ENCODE measurements around the gene MYO9A. TPM values are rescaled to one million over a fixed set of nuclear protein-coding genes. Genes with fewer than 3 reads are reported as not detected.

The MYO9A gene
- total RNA-seq, 1 experiment from 2014 or later = 19.6 TPM

DNA sequence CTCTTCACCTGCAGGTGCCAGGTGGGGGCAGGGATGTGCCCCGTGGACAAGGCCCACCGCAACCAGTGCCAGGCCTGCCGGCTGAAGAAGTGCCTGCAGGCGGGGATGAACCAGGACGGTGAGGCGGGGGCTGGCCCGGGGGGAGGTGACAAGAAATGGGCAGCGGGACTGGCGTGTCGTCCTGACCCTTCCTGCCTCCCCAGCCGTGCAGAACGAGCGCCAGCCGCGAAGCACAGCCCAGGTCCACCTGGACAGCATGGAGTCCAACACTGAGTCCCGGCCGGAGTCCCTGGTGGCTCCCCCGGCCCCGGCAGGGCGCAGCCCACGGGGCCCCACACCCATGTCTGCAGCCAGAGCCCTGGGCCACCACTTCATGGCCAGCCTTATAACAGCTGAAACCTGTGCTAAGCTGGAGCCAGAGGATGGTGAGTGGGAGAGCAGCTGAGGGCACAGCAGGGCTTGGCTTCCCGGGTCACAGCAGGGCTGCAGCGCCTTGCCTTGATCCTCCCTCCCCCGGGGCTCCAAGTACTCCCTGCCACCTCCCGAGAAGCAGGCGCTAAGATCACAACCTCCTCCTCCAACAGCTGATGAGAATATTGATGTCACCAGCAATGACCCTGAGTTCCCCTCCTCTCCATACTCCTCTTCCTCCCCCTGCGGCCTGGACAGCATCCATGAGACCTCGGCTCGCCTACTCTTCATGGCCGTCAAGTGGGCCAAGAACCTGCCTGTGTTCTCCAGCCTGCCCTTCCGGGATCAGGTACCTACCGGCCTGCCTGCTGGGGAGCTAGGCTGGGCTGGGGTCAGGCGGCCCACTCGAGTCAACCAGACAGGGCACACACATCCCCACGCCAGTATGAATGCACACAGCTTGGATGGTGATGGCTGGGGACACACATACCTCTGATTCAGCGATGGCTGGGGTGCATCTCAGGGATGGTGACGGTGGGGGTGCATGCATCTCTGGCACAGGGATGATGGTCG, 305.9 kb downstream of the MYO9A start:
- DNase-seq (ENCODE audit: extremely low read depth, low read depth) = no peak

DNA sequence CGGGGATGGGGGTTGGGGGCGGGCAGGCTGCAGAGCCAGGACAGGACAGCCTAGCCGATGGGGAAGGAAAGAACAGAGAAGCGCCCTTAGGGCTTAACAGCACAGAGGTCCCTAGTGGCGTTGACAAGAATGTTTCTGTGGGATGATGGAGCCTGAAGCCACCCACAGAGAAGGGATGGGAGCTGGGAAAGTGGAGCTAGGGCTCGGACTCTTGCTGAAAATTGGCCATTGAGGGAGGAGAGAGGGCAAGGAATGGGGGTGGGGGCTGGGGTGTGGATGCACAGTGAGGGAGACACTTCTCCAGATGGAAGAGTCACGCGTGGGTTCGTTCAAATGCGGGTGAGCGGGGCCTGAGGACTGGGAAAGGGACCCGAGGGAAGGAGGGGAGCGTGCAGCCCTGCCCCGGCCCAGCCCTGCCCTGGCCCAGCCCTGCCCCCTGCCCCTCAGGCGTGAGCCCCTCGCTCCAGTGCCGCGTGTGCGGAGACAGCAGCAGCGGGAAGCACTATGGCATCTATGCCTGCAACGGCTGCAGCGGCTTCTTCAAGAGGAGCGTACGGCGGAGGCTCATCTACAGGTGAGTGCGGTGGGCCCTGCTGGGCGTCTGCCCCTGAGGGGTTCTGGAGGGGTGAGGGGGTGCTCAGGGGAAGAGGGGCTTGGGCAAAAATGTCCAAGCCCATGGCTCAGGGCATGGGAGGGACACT, 306.8 kb downstream of the MYO9A start:
- DNase-seq (ENCODE audit: extremely low read depth, low read depth) = no peak

DNA sequence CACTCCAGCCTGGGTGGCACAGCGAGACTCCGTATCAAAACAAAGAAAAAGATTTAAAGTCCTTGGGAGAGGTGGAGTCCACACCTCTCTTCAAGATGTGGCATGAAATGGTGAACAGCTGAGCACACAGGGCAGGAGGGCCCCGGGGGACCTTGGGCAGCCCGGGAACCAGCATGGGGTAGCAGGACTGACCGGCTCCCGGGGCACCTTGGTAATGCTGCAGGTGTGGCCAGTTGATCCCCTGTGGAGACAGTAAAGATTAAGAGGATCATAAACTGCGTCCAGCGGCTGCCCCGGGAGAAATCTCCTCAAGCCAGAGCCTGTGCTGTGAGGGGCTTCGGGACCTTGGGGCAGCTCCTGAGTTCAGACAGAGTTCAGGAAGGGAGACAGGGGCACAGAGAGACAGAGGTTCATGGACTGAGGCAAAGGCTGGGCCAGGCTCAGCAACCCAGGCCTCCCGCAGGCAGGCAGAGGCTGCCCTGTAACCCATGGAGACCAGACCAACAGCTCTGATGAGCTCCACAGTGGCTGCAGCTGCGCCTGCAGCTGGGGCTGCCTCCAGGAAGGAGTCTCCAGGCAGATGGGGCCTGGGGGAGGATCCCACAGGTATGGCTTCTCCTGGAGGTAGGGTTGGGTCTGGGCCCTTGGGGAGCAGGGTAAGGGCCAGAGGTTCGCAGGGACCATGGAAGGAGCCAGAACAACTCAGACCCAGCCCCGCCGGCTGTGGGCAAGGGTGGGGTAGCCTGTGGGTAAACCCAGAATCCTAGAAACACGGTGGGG, 307.5 kb downstream of the MYO9A start, which contains the start of gene NR2E3:
TSS of gene NR2E3 (plus strand) at position 299 of the 780 bp plus-strand sequence. CDS start at position 489, 190 bp downstream.
- DNase-seq (ENCODE audit: extremely low read depth, low read depth) = no peak

DNA sequence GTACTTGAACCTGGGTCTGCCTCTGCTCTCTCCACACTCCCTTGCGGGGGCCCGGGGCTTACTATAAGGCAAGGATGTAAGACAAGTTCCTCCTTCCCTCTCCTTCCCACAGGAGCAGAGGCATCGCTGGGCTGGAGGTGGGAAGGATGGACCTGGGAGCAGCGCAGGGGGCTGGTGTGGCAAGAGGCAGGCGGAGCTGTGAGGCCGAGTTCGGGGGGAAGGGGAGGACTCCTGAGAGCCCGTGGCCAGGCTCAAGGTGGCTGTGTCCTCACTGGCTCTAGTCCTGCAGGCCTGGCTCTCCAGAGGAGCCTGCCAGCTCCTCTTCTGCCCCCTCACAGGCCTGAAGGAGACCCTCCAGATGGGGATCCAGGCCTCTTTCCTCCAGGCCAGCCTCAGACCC, 308.6 kb downstream of the MYO9A start:
- no peak for DNase-seq (ENCODE audit: extremely low read depth, low read depth)

DNA sequence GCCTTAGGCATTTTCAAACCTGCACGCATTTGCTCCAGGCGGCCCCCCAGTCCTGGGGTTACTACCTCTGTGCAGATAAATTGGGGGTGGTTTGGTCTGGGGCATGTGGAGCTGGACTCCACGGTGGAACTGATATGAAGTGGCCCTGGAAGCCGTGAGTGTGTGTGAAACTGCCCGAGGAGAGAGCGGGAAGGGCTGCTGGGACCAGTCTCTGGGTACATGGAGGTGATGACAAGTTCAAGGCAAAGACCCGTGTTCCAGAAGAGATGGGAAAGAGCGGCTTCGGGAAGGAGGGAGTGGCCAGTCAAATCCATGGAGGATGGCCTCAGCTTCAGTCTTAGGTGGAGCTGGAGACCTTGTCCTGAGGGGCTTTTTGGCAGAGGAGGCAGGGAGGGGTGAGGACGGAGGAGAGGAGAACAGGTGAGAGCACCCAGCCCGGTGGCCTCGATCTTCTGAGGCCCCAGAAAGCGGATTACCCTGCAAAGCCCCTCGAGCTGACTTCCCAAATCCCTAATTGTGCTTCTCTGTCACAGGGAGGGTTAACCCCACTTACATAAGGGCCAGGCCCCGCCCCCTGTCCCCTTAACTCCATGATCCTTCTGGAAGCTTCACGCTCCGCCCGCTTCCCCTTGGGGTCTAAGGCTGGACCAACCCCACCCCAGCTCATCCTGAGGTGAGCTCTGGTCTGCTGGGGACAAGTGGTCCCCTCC, 309.5 kb downstream of the MYO9A start:
- DNase-seq (ENCODE audit: extremely low read depth, low read depth) = no peak

DNA sequence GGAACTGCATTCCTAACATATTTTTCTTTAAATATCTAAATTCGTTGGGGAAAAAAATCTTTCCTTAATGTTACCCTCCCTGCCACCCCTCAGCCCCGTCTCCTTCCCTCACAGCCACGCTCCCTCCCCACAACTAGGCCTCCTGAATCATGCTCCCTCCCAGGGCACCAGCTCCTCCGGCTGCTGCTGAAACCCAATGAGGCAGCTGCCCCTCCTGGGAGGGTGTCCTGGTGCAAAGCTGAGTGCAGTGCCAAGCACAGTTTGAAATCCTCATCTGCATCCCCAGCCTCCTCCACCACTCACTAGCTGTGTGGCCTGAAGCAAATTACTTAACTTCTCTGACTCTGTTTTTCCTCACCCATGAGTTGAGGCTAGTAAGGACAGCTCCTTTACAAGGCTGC, 310.3 kb downstream of the MYO9A start:
- DNase-seq (ENCODE audit: extremely low read depth, low read depth) = no peak

DNA sequence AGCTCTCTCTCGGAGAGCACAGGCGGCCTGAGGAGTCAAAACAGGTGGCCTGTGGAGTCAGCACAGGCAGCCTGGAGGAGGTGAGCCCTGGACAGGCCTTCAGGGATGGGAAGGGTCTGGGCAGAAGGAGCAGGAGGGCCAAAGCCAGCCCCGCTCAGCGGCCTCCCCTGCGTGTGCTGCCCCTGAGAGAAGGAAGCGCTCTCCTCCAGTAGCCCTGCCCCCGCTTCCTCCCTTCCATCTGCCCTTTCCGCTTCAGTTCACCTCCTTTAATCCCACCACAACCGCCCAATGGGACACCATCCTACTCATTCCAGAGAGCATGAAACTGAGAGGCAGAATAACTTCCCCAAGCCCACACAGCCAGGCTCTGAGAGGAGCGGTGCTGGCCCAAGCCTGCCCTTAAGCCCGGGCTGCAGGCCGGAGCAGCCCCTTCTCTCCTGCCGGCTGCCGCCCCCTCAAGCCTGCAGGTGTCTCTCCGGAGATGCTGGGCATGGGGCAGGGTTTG, 310.8 kb downstream of the MYO9A start:
- DNase-seq (ENCODE audit: extremely low read depth, low read depth) = no peak

DNA sequence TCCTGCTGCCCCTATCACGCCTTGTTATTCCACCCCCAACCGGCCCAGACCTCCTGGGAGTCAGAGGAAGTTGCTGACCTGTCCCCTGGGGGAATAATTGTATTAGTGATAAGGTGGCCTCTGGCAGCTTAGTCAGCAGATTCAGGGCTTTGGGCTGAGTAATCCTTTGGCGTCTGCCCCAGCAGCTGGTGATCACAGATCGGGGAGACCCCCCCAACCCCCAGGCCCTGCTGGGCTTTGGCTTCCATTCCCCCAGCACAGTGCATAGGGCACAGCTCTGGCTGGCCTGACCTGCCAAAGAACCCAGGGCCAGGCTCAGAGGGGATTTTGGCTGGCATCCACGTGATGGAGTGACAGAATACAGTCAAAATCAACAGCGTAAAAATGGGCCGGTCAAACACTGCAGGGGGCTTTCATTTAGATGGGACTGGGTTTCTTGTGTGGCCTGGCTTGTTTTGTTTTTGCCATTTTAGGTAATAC, 311.5 kb downstream of the MYO9A start:
- no peak for DNase-seq (ENCODE audit: extremely low read depth, low read depth)

DNA sequence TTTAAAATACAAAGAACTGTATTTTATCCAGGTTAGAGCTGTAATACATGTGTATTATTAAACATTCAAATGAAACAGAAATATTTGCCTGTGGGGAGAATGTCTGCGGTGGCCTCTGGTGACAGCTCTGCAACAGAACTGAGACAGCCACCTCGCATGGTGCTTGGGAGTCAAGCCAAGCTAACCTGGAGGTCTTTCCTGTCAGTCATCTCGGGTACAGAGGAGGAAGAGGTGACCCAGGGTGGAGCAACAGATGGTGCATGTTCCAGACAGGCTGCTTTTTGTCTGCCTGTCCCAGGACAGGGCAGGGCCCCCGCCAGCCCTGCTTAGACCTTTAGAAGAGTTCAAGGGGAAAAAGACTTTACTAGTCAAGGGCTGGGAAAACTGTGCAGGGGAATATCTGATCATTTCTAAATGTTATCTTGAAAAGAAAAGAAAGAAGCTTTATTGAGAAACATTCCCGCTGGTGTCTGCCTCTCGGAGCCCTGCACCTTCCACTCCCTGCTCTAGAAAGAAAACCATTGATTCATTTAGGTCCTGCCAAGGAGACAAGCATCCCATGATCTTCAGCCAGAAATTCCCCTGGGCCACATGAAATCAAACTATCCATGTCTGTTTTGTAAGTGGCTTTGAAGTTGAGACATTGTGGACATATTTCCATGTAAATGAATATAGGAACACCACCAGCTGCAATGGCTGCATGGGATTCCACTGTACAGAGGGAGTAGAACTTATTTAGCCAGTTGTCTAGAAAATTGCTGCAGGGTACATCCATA, 313.1 kb downstream of the MYO9A start:
- DNase-seq (ENCODE audit: extremely low read depth, low read depth) = no peak

DNA sequence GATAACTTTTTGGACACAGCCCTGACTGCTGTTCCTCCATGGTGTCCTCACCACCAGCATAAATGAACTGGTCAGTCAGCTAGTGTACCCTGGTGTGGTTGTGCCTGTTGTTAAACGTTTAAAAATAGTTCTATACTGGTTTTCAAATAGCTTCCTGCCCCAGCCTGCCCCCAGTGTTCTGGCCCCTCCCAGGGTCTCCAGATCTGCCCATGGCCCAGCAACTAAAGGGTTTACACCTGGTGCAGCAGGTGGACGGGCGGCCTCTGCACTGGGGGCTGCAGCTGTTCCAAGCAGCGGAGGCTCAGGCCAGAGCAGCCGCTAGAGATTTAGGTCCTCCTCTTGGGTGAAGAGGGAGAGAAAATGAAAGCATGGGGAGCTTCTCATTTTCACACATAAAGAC, 313.7 kb downstream of the MYO9A start:
- DNase-seq (ENCODE audit: extremely low read depth, low read depth) = no peak

DNA sequence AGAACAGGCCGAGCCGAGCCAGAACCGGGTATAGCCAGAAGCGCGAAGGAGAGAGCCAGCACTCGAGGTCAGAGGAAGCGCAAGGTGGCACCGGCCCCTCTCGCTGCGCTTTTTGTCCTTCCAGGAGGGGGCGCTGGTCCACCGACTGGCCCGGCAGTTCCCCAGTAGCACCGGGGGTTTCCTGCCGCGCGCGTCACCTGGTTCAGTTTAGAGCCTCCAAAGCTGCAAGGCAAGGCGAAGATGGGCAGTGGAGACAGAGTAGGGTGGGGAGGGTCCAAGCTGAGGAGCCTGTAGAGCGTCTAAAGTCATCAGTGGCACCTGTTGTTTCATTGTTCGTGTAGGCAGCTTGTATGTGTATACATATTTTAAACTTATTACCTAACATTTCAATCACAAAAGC, 315.2 kb downstream of the MYO9A start:
- no peak for DNase-seq (ENCODE audit: extremely low read depth, low read depth)

DNA sequence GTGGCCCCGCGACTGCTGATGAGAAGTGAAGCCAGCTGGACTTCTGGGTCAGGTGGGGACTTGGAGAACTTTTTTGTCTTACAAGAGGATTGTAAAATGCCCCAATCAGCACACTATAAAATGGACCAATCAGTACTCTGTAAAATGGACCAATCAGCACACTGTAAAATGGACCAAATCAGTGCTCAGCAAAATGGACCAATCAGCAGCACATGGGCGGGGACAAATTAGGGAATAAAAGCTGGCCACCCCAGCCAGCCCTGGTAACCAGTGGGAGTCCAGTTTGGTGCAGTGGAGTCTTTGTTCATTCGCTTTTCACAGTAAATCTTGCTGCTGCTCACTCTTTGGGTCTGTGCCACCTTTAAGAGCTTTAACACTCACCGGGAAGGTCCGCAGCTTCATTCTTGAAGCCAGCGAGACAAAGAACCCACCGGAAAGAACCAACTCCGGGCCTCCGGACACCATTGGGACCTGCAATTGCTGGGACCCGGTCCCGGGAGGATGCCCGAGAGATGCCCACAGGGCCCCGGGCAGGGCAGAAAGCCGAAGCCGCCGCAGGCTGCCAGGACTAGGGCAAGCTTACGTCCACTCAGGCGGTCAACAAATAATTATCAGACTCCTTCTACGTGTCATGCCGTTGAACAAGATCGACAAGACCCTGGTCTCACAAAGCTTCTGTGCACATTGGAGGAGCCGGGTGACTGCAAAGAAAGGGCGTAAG, 315.9 kb downstream of the MYO9A start:
- no peak for DNase-seq (ENCODE audit: extremely low read depth, low read depth)

DNA sequence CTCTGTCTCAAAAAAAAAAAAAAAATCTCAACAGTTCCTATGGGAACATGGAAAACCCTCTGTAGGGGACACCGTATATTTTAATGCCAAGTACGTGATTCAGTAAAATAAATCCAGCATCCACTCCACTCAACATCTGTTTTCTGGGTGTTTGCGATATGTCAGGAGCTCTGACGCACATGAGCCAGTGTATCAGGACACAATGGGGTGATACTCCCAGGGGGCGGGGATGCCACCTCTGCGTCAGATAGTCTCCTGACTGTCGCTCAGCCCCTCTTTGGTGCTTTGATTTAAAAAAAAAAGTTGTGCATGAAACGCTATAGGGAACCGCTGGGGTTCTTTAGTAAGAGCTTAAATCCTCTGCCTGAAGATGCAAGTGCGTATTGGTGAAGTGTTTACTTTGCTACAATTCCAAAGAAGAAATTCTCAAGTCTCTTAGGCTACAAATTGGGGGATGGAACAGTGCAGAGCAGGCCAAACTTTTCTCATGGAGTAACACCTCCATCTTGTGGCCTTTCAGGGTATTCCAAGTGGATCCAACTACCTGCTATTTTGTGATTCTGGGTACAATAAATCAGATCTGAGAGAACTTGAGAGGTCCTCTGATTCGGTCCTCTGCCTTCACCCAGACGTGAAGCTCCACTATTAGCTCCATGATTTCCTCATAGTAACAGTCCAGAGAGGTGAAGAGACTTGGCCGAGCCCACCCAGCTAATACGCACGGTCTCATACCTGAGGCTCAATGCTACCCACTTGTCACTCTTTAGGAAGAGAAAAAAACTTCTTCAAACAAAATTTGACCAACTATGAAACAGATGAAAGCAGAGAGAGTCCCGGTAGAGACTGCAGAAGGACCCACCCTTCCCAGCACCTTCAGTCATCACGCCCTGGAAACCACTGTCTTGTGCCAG, 316.9 kb downstream of the MYO9A start:
- peak; percentile 71 for DNase-seq (ENCODE audit: extremely low read depth, low read depth)

DNA sequence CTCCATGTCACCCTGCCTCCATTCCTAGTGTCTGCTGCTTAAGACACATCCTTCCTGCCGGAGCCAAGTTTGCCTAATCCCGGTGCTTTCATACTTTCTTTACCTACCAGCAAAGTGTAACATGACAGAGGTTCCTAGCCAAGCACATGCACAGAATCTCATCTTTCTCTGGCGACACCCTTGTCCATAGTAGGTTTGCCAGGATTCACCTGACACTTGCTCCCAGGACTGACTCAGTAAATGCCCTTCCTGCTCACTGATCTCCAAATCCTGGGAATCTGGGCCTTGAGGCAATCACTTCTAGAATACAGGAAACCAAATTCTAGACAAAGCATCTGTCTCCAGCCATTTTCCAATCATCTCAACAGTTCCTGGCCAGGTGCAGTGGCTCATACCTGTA, 317.8 kb downstream of the MYO9A start:
- no peak for DNase-seq (ENCODE audit: extremely low read depth, low read depth)

DNA sequence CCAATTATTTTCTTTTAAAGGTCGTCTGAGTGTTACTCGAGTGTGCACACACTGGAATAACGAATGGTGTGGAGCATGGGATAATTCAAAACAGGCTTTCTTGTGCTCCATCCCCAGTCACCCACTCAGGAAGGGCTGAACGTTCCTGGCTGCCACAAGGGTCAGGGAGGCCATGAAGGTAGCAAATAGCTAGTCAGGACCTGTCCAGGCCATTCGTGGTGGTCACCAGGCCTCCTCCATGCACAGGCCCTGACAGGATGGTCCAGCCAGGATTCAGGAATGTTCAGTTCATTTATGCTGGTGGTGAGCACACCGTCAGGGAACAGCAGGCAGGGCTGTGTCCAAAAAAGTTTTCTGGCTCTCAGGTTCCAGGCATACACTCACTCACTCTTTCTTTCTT, 319.3 kb downstream of the MYO9A start:
- no peak for DNase-seq (ENCODE audit: extremely low read depth, low read depth)

DNA sequence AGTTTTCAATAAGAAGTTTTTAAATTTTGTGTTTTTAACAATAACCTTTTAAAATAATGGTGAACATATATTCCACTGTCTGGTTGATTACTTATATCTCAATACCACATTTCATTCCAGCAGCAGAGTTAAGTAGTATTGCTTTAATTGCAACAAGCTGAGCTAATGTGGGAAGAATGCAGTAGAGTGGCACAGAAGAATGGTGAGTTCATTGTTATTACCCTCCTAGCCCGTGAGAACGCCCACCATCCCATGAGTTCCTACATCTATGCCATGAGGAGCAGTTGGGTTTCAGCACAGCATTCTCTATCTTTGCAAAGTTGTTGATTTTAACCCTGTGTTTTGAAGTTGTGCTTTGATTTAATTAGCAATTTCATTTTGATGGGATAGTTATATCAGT, 325.4 kb downstream of the MYO9A start:
- DNase-seq (ENCODE audit: extremely low read depth, low read depth) = no peak

DNA sequence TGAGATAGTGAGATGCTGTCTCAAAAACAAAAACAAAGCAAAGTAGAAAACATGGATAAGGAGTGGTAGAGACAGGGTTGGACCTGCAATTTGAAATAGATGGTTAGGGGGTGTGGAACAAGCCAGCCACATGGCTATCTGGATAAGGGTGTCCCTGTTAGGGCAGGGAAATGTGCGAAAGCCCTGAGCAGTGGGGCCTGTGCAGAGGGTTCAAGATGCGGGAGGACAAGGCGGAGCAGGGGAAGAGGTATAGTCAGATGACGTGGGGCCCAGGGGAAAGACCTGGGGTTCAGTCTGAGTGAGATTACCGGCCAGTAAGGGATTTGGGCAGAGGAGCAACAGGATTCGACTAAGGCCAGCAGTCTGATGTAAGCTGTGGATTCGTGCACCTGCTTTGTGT, 326.0 kb downstream of the MYO9A start:
- DNase-seq (ENCODE audit: extremely low read depth, low read depth) = no peak

DNA sequence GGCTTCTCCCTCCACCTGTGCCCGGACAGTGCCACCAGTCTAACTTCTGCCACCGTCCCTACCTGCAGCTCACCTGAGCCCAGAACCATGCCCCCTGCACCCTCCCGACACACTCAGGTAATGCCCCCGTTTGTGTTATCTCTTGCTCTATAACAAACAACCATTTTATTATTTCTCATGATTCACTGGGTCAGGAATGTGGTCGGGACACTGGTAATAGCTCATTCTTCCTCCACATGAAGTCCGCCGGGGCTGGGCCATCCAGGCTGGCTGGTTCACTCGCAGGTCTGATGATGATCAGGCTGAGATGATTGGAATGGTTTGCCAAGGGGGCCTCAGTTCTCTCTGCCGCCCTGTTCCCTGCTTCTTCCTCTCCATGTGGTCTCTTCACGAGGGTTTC, 327.9 kb downstream of the MYO9A start:
- DNase-seq (ENCODE audit: extremely low read depth, low read depth) = no peak
